Sciatic nerve (tissue), 2 donors: ENCODE measurements around the gene PSTPIP1. TPM values are rescaled to one million over a fixed set of nuclear protein-coding genes. Genes with fewer than 3 reads are reported as not detected.

ENCODE experiments used
- ATAC-seq: fragments of 200-7000 bp; cut with Tn5 transposase; one replicate; pipeline ENCODE4 v1.9.1; 2020; ENCODE audit warnings: mild to moderate bottlenecking, moderate library complexity
- DNase-seq: peaks from one replicate; pipeline ENCODE4 v3.0.0-alpha.2; 2020; ENCODE audit warnings: low spot score
- intact Hi-C: fragments of 100-400 bp; cut with DNase I; formaldehyde crosslinking; loops from one replicate; pipeline ENCODE4 v1.14.2; 2022
- total RNA-seq: library from RNA; stranded (reverse); fragmentation: NEBNext Ultra II Directional; extraction: Animal tissue kit (Norgen Biotek cat#: 25700); gene quantifications from one replicate; pipeline ENCODE4 v1.2.1, GENCODE V29; 2021
- donor health status: DM: no; HTN: no; CAD: no.
- donor health status: DM: no; HTN: no; CAD: no.

The PSTPIP1 gene
- total RNA-seq, 1 donor from 2014 or later, result 17.7 TPM

DNA sequence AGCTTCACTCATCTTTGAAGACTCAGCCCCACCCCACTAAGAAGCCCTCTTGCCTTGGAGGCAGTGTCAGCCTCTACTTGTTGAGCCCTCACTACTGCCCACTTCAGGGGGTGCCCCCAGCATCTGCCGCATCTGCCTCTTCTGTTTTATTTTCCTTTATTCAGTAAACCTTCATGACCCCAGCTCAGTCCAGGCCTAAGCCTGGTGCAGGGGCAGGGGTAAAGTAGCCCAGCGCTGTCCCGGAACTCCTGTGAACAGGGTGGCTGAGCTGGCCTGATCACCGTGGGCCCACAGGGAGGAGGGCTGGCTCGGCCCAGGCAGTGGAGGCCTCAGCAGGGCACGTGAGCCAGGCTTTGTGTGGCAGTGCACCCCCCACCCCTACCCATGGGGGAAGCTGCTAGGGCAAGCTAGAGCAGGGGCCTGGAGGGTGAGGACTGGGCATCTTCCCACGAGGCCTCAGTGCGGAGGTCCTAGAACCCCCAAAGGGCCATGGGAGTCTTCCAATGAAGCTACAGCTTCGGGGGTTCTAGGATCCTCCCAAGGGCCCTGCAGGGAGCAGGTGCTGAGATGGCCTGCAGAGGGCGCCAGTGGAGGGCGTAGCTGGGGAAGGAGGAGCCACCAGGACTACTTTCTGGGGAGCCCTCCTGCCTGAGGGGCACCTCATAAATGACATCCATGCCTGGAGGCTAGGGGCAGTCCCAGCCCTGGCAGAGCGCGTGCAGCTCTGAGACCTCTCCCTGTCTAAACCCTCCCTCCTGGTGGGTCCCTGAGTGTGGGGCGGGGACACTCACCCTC, 40.0 kb downstream of the PSTPIP1 start:
- intact Hi-C loops, result no loop called here
- DNase-seq (peak; percentile 68), ATAC-seq (peak; percentile 29)

DNA sequence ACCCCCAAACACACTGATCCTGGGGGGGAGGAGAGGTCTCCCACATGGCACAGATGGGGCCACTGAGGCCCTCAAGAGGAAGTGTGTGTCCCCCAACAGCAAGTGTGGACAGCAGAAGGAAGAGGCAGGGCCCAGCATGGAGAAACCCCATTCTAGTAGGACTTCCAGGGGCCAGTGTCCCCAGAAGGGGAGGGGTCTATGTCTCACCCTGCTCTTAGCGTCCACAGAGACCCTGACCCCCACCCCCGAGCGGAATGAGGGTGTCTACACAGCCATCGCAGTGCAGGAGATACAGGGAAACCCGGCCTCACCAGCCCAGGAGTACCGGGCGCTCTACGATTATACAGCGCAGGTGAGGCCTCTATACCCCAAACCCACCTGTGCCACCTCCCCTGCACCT, 40.7 kb downstream of the PSTPIP1 start:
- ATAC-seq, result no peak
- DNase-seq, result no peak

DNA sequence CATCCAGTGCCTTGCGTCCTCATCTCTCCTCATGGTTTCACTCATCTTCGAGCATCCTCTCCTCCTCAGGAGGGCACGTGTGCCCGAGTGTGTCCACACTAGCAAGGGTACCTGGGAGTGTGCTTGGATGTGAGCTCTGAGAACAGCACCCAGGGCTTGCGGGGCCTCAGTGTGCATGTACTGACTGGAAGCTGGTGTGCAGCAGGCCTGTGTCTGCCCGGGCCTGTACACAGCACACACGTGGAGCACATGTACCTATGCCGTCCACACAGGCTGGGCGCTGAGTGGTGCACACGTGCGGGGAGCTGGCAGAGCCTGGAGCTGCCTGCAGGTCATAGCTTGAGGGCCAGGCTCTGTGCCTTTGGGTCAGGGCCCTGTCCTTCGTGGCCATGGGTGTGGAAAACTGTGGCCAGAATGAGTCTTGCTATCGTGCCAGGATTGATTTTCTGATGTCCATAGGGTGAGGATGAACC, 41.1 kb downstream of the PSTPIP1 start:
- intact Hi-C loops, result no loop called here
- ATAC-seq, result no peak
- DNase-seq, result no peak

More for the DNA sequence above, 40.7 kb downstream of the PSTPIP1 start:
- intact Hi-C loops, result no loop called here

DNA sequence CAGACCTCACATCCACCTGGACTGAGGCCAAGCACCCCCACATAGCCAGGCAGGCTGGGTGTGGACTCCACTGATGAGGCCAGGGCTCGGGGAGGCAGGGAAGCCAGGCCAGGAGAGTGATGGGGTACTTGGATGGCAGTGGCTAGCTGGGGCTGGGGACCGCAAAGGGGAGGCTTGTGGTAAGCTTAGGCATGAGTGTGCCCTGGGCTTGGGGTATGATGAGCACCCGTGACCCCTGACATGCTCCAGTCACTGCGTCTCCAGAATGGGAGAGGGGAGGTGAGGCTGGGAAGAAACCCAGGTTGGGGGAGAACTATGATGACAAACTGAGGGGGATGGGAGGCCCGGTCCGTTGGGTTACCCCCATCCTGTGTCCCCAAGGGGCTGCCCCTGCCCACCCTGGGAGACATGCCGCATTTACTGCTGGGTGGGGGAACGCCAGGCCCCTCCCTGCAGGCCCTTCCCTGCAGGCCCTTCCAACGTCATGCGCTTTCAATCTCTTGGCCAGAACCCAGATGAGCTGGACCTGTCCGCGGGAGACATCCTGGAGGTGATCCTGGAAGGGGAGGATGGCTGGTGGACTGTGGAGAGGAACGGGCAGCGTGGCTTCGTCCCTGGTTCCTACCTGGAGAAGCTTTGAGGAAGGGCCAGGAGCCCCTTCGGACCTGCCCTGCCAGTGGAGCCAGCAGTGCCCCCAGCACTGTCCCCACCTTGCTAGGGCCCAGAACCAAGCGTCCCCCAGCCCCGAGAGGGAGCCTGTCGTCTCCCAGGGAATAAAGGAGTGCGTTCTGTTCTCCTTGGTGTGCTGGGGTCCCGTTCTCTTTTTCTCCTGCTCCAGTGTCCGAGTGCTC, 41.8 kb downstream of the PSTPIP1 start:
- intact Hi-C loops, result no loop called here
- DNase-seq (no peak), ATAC-seq (peak; percentile 5)

DNA sequence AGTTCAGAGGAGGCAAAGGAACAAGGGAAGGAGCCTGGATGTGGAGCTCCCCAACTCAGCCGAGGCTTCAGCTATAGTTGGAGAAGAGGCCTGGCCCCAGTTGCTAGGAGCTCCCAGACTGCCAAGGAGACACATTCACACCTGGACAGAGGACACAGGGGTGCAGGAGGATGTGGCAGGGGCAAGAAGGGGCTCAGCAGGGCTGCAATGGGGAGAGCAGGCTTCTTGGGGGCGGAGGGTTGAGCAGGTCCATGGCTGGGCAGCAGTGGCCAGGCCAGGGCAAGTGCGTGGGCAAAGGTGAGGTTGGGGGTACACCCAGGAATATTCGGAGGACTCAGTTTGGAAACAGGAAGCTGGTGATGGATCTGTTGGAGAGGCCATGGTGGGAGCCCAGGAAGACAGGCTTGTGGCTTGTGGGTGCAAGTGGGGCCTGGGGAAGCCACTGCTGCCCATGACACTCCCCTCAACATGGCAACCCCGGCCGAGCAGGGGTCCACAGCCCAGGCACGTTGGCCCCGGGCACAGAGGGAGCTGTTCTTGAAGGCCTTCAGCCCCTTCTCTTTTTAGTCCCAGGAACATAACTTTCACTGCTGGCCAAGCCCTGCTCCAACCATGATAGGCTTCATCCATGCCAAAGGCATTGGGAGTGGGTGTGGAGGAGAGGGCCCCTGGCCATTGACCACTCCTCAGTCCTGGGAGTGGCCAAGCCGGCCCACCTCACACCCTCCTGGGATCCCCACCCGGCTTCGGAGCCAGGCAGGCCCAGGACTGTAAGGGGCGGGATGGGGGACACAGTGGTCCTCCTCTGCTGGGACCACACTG, 42.7 kb downstream of the PSTPIP1 start:
- ATAC-seq, result no peak
- intact Hi-C loops, result no loop called here
- no peak for DNase-seq

DNA sequence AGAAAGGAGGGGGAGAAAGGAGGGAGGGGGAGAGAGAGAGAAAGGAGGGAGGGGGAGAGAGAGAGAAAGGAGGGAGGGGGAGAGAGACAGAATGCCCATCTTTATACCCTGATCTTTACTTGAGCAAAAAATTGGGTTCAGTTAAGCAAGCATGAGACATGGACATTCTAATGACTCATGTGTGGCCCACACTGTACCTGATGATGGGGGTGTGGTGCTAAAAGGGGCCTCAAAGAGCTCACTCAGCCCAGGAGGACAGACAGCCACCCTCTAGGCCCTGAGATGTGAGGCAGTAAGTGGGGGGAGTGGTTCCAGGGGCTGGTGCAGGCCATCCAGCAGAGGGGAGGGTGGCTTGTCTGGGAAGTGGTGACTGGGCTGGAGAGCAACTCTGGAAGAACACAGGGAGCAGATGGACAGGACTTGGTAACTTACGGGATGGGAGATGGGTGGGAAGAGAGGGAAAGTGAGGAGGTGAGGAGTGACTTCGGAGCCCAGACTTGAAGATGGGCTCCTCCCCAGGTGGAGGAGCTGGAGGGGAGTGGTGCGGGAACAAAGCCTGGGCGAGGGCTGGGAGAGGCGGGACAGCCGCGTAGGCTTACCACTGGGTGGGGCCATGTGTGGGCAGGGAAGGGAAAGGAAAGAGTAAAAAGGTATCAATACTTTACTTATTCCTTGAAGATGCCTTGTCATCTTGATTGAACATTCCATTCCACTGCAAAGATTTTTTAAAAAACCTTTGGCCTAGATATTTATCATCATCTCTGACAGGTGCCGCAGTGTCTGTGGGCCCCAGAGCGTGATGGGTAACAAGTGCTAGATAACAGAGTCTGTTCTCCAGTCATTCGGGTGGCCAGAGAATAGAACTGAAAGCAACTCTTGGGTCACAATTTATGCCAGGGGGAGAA, 43.6 kb downstream of the PSTPIP1 start:
- intact Hi-C loops, result no loop called here
- DNase-seq, result no peak

DNA sequence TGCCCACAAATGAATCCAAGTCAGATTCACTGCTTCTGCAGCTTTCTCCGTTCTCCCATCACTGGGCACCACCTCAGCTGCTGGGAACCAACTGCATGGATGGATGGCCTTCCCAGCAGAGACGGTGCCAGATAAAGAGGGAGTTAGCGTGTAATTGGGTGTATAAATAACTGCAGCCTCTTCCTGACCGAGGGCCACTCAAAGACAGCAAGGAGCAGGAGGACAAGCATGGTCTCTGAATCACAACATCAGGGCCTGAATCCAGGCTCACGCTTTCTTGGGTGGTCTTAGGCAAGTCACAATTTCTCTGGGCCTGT, 44.2 kb downstream of the PSTPIP1 start:
- intact Hi-C loops, result no loop called here
- DNase-seq (no peak), ATAC-seq (no peak)

More for the DNA sequence above, 43.6 kb downstream of the PSTPIP1 start:
- ATAC-seq, result no peak

DNA sequence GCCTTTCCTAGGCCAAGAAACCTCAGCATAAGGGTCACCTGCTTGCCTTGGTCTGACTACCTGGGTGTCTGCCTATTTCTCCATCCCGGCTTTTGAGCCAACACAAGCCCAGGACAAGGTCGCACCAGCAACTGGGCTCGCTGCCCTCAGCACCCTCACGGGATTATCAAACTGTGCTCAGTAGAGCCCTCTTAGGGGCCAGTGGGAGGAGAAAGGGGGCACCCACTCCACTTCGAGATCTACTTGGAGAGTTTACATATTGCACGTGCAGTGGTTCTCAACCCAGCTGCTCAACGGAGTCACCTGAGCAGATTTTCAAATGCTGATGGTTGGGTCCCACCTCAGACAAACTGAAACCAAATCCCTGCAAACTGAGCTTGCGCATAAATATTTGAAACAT, 44.9 kb downstream of the PSTPIP1 start:
- ATAC-seq, result no peak
- intact Hi-C loops, result no loop called here
- no peak for DNase-seq

DNA sequence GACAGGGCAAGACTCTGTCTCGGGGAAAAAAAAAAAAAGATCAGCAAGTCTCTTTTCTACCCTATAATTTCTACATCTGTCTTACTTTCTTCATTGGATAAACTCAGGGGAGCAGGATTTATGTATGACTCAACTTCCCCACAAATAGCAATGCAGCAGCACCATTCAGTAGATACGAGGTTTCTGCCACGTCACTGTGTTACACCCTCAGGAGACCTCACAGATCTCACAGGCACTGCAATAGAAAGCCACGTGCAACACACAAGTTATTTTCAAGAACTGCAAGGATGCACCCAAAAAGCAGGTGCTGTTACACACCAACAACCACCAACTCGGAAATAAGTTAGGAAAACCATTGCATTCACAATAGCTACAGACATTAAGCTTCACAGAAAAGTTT, 45.7 kb downstream of the PSTPIP1 start:
- ATAC-seq, result peak; percentile 39
- no peak for DNase-seq
- intact Hi-C loops, result no loop called here

DNA sequence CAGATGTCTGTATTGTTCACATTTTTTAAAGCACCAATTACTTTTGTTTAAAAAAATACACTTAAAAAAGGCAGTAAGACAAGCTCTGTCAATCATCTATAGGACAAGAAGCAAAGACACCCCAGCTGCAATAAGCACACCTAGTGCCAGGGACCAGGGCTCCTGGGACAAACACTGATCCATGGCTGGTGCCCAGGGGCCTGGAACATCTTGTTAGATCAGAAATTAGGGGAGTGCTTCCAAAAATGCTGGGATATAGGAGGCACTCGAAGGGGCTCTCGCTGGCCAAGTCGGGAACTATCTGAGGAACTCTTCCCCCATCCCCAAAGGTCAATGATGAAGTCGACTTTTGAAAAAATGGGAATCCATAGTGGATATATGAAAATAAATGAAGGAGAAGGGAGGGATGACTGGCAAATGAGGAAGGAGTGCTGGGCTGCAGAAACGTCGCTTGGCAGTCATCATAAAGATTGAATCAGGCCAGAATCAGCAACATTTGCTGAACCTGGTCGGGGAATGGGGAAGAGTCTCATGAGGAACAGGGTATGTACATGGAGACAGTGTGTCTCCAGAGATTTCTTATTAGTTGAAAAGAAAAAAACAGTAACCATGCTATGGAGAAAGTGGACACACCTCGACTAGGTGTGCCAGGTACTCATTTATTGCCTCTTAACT, 47.5 kb downstream of the PSTPIP1 start:
- intact Hi-C loops, result no loop called here
- DNase-seq (no peak), ATAC-seq (no peak)

DNA sequence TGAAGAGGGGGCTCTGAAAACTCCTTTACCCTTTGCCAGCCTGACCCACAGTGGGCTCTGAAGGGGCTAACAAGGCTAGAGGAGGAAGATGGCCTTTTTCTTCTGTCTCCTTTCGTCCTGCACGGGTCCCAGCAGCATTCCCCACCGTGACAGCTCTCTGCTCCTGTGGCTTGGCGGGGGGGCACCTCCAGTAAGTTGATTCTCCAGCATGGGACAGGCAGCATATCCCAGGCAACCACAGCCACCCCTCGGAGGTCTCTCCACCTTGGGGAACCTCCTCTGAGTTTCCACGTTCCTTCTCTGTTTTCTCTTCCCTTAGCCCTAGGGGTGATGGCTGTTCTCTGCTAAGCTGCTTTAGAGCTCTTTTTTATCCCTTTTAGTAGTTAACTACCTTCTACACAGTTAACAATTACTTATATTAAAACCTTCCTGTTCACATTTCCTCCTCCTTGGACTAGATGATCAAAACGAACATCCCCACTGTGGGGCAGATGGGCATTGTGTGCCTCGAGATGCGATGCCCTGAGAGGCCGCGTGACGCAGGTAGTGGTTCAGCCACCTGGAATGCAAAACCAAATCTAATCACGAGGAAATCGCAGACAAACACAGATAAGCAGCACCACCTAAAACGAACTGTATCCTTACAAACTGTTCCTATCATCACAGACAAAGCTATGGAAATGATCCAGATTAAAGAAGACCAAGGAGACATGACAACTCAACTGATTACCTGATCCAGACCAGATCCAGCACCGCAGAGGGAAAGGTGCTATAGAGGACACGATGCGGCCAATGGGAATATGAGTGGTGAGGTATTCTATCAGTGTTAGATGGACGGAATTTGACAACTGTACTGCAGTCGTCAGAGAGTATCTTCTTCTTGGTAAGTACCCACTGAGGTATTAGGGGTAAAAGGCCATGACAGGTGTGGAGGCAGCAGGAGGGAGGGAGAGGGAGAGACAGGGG, 48.3 kb downstream of the PSTPIP1 start:
- no peak for ATAC-seq

DNA sequence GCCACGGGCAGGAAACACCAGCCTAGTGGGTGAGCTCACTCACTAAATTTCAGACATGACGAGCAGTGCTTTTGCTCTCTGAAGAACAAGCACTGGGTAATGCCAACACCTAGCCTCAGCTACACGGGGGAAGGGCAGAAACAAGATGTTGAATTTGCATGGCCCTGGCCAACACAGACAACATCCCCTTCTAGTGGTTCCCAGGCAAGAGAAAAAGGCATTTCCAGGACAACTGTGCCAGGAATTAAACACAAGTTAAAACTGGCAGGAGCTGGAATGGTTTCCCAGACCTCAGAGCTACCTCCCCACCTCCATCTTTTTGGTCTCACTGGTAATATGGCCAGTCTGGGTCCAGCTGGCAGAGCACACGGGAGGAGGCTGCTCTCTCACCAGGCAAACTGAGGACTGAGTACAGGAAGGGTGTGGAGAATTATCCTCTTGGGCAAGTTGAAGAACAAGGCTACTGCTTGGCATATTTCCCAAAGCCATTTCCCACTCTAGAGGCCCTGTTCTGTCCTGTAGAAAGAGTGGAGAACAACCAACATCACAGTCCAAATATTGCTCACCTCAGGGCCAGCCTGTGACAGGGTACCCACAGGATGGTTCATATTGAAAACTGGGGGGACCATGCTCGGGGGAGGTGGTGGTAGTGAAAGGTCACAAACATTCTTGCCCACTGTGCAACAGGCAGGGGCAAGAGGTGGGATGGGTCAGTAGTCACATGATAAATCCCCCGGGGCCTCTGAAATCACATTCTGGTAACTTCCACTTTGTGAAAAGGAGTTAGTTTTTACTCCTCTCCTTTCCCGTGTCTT, 49.5 kb downstream of the PSTPIP1 start:
- DNase-seq, result no peak
- intact Hi-C loops, result no loop called here
- ATAC-seq, result peak; percentile 54

More for the DNA sequence above, 48.3 kb downstream of the PSTPIP1 start:
- intact Hi-C loops, result no loop called here
- no peak for DNase-seq

DNA sequence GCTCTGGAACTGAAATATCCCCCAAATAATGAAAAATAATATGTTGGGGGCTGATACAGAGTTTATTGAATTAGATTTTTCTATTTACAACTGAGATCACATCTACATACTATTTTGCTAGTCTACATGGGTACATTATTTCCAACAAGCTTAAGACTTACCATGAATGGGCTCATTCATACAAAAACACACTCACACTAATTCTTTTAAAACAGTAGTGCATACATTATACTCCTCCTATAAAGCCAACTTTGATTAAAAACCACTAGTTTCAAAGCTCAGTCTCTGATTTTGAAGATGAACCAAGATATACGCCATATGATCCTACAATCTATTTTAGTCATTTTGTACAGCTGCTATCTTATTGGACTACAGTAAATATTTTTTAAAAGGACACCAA, 51.1 kb downstream of the PSTPIP1 start:
- ATAC-seq, result no peak

DNA sequence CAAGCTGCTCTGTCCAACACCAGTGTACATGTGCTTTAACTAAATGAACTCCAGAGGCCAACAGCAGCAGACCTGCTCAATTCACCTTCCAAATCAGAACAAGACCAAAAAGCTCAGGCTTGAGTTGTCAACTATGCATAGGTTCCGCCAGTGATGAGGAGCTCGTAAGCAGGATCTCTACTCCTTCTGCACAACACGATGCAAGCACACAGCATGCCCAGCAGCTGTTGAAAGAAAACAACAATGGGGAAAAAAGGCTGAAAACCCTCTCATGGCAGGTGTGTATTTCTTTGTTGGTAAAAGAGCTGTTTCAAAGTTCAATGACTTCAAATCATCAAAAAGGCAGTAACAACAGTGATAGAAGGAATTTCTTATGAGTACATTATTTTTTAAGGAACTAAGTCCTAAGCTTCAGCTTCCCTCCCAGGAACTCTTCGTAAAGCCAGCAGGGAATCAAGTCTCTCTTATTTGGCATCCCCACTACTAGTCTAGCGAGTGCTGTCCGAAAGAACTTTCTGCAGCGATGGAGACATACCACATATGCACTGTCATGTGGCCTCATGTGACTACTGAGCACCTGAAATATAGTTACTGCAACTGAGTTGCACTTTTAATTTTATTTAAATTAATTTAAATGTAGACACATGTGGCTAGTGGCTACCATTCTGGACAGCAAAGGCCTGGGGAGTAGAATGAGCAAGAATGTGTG, 51.9 kb downstream of the PSTPIP1 start:
- ATAC-seq (no peak), DNase-seq (no peak)
- intact Hi-C loops, result no loop called here

More for the DNA sequence above, 51.1 kb downstream of the PSTPIP1 start:
- no peak for DNase-seq
- intact Hi-C loops, result no loop called here

DNA sequence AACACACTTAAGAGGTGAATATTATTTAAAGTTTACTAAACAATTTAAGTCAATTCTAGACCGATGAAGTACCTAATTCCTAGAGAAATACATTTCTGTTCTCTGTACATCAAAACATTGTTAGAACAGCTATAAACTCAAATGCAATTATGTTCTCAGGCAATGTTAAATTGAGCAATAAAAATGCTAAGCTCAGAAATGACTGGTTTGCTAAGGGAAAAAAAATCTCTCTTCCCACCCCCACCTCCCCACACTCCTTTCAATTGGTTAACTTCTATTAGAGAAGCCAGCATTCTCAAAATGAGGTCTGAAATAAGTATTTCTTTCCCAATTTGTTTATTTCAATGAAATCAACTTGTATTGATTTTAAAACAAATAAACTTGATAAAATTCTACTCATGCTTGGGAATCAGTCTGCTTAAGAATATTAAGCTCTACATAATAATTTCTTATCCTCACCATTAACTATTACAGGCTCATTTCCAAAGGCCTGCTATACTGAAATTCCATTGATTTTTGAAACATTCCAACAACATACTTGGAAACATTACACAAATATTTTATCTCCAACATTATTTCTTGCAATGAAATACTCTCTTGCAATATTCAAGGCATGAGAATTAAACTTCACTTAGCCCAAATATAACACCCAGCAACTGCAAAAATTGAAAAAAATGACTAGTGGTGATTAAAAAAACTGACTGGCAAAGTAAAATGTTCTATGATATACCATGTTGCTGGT, 53.4 kb downstream of the PSTPIP1 start:
- DNase-seq (no peak), ATAC-seq (no peak)
- intact Hi-C loops, result no loop called here
